Measurements from ENCODE around the gene KRTAP10-1. TPM values are rescaled to one million over a fixed set of nuclear protein-coding genes. Genes with fewer than 3 reads are reported as not detected.

The KRTAP10-1 gene
- total RNA-seq, 1 experiment from 2014 or later, result not detected

DNA sequence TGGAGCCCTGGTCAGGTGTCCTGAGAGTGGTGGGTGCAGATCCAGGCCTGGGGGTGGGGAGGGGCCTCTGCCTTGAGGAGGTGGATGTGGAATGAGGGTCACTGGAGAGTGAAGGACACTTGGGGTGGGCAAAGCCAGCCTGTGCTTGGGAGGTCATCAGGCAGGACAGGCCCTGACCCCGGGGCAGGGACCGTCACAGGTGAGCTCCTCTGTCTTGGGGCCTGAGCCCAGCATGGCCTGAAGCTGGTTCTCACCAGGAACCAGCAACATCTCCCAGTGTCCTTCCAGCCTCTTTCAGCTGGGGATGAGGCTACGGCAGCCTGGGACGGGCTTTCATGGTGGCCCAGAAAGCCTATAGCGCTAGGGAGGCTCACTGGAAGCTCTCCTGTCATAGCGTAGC is 12.1 kb upstream of the KRTAP10-1 start:
- Histone ChIP-seq H3K4me1 (ENCODE audit: control insufficient read depth, insufficient read depth, low read length) (no peaks in the 10 kb centered on the region), H3K36me3 (ENCODE audit: control insufficient read depth, insufficient read depth, low read length) (no peaks in the 10 kb centered on the region), H3K9me3 (ENCODE audit: control insufficient read depth, insufficient read depth, low read depth, low read length) (no peaks in the 10 kb centered on the region), H3K27ac (ENCODE audit: low read length) (no peak overlapping the region), H3K27me3 (ENCODE audit: control insufficient read depth, insufficient read depth, low read length) (no peaks in the 10 kb centered on the region), H3K4me3 (ENCODE audit: low read depth in 2 of 2, low read length in 2 of 2) (no peak overlapping the region)
- BruUV-seq (replicated peaks), result no TSS peak
- TF ChIP-seq SIN3A (IDR thresholded peaks at IDR 0.05; ENCODE audit: borderline replicate concordance, insufficient read depth, low read depth, low read length) (no peak), TCF7L2 (IDR thresholded peaks at IDR 0.05; ENCODE audit: low read depth, low read length) (no peak), POLR2AphosphoS5 (IDR thresholded peaks at IDR 0.05; ENCODE audit: low read depth, low read length) (no peak)
- TF ChIP-seq, protein P1, sequence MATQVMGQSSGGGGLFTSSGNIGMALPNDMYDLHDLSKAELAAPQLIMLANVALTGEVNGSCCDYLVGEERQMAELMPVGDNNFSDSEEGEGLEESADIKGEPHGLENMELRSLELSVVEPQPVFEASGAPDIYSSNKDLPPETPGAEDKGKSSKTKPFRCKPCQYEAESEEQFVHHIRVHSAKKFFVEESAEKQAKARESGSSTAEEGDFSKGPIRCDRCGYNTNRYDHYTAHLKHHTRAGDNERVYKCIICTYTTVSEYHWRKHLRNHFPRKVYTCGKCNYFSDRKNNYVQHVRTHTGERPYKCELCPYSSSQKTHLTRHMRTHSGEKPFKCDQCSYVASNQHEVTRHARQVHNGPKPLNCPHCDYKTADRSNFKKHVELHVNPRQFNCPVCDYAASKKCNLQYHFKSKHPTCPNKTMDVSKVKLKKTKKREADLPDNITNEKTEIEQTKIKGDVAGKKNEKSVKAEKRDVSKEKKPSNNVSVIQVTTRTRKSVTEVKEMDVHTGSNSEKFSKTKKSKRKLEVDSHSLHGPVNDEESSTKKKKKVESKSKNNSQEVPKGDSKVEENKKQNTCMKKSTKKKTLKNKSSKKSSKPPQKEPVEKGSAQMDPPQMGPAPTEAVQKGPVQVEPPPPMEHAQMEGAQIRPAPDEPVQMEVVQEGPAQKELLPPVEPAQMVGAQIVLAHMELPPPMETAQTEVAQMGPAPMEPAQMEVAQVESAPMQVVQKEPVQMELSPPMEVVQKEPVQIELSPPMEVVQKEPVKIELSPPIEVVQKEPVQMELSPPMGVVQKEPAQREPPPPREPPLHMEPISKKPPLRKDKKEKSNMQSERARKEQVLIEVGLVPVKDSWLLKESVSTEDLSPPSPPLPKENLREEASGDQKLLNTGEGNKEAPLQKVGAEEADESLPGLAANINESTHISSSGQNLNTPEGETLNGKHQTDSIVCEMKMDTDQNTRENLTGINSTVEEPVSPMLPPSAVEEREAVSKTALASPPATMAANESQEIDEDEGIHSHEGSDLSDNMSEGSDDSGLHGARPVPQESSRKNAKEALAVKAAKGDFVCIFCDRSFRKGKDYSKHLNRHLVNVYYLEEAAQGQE (IDR thresholded peaks at IDR 0.05; ENCODE audit: insufficient read depth in 1 of 2, low read depth in 2 of 2, low read length in 1 of 2), result no peak
- TF ChIP-seq, protein P2, sequence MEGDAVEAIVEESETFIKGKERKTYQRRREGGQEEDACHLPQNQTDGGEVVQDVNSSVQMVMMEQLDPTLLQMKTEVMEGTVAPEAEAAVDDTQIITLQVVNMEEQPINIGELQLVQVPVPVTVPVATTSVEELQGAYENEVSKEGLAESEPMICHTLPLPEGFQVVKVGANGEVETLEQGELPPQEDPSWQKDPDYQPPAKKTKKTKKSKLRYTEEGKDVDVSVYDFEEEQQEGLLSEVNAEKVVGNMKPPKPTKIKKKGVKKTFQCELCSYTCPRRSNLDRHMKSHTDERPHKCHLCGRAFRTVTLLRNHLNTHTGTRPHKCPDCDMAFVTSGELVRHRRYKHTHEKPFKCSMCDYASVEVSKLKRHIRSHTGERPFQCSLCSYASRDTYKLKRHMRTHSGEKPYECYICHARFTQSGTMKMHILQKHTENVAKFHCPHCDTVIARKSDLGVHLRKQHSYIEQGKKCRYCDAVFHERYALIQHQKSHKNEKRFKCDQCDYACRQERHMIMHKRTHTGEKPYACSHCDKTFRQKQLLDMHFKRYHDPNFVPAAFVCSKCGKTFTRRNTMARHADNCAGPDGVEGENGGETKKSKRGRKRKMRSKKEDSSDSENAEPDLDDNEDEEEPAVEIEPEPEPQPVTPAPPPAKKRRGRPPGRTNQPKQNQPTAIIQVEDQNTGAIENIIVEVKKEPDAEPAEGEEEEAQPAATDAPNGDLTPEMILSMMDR (IDR thresholded peaks at IDR 0.05), result no peak
- no peak for ATAC-seq
- ChIA-PET CTCF (no interaction called here), POLR2A (no interaction called here)
- in situ Hi-C loops (cut with HindIII; ENCODE audit: low pct_unique_long_range_greater_than_20kb, low sequenced_read_pairs) (no loop called here), intact Hi-C loops (cut with micrococcal nuclease; ENCODE audit: unreplicated experiment) (no loop called here)
- no peak for DNase-seq (ENCODE audit: low read depth, low spot score)

DNA sequence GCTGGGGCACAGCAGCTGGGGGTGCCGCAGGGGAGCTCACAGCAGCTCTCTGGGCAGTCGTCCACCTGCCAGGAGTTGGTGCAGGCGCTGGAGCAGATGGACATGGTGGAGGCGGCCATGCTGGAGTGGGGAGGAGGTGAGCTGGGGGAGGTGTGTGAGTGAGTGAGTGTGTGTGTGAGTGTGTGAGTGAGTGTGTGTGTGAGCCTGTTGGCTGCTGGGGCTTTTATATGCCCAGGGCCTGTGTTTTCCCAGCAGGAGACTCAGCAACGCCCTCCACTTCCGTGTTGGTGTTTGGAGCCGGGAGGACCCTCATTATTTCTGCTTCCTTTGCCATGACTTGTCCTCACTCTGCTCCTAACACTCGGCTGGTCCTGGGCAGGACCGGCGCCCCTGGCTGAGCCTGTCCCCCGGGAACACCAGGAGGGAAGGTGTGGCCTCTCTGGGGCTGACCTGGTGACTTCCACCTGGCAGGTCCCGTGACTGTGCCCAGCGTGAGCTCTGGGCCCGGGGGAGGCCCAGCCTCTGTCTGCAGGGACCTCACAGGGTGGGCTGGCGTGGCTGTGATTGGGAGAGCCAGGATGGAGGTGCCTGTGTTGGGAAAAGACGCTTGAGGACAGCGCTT is 11.5 kb upstream of the KRTAP10-1 start, which contains the start of gene KRTAP10-2:
TSS of gene KRTAP10-2 (minus strand) at position 166 of the 622 bp plus-strand sequence. CDS start at position 119, 47 bp downstream.
- Histone ChIP-seq H3K27me3 (ENCODE audit: control insufficient read depth, insufficient read depth, low read length) (no peaks in the 10 kb centered on the region), H3K27ac (ENCODE audit: low read length) (no peak within 1 kb of the TSS), H3K4me3 (ENCODE audit: low read depth in 2 of 2, low read length in 2 of 2) (no peak within 1 kb of the TSS), H3K9me3 (ENCODE audit: control insufficient read depth, insufficient read depth, low read depth, low read length) (no peaks in the 10 kb centered on the region), H3K4me1 (ENCODE audit: control insufficient read depth, insufficient read depth, low read length) (no peaks in the 10 kb centered on the region), H3K36me3 (ENCODE audit: control insufficient read depth, insufficient read depth, low read length) (no peaks in the 10 kb centered on the region)
- in situ Hi-C loops (cut with HindIII; ENCODE audit: low pct_unique_long_range_greater_than_20kb, low sequenced_read_pairs) (no loop called here), intact Hi-C loops (cut with micrococcal nuclease; ENCODE audit: unreplicated experiment) (no loop called here)
- BruUV-seq (replicated peaks), result no TSS peak
- no peak for DNase-seq (ENCODE audit: low read depth, low spot score)
- POLR2A ChIA-PET, result no interaction called here
- TF ChIP-seq TCF7L2 (IDR thresholded peaks at IDR 0.05; ENCODE audit: low read depth, low read length), result no peak
- no peak for TF ChIP-seq SIN3A (IDR thresholded peaks at IDR 0.05; ENCODE audit: borderline replicate concordance, insufficient read depth, low read depth, low read length)
- TF ChIP-seq, protein P2 (IDR thresholded peaks at IDR 0.05), result no peak
- ATAC-seq, result no peak
- CTCF ChIA-PET, result no interaction called here
